Natural killer cell treated with Interleukin-12 subunit alpha and Interleukin-12 subunit beta and Interleukin-15 and Interleukin-18, amount 100 ng/mL, for 72 hours (primary cell): ENCODE data around the gene PCDHGA8. TPM values are rescaled to one million over a fixed set of nuclear protein-coding genes. Genes with fewer than 3 reads are reported as not detected.
"Not testable (repeated sequence)": the region's sequence is repeated elsewhere in the genome, so short reads cannot be mapped to it uniquely, and the experiment has no call there.

Experiments
- ATAC-seq, 2 donors: fragments of 150-1000 bp; cut with Tn5 transposase in 1 of 2; sonication (Bioruptor Pico), chemical (Tn5 transposase) in 1 of 2; 2 replicates each; pipeline ENCODE4 v1.10.0; 2021
- DNase-seq: peaks from one replicate; pipeline ENCODE4 v3.0.0; 2022; ENCODE audit warnings: low spot score
- H3K27ac Mint-ChIP-seq, 2 donors: 1 replicate in 1 of 2; 2 replicates in 1 of 2; pipeline ENCODE4 v1.8.0; 2022; ENCODE audit warnings: mixed read lengths in 2 of 2, mild to moderate bottlenecking in 1 of 2, moderate library complexity in 1 of 2
- H3K27me3 Mint-ChIP-seq, 2 donors: 1 replicate in 1 of 2; 2 replicates in 1 of 2; pipeline ENCODE4 v1.8.0; 2022; ENCODE audit warnings: mixed read lengths in 2 of 2
- H3K36me3 Mint-ChIP-seq: one replicate; pipeline ENCODE4 v1.8.0; 2022; ENCODE audit warnings: mixed read lengths
- H3K4me1 Mint-ChIP-seq, 2 donors: 1 replicate in 1 of 2; 2 replicates in 1 of 2; pipeline ENCODE4 v1.8.0; 2022; ENCODE audit warnings: low read depth in 2 of 2, mixed read lengths in 2 of 2, mild to moderate bottlenecking in 1 of 2
- H3K4me3 Mint-ChIP-seq: one replicate; pipeline ENCODE4 v1.8.0; 2022; ENCODE audit warnings: mixed read lengths
- H3K9me3 Mint-ChIP-seq: 2 replicates; pipeline ENCODE4 v1.8.0; 2022; ENCODE audit warnings: mixed read lengths
- total RNA-seq, 2 donors: library from RNA; stranded (reverse); gene quantifications; one replicate each; pipeline ENCODE4 v1.2.3, GENCODE V29; 2022

The PCDHGA8 gene
- under 1 TPM; 0.19 to 0.20 TPM for total RNA-seq

GRCh38 chr5:141392429-141393198, at the start of gene PCDHGA8:
Gene PCDHGA8, plus strand, starts transcription at chr5:141392633. Its CDS starts 181 bp downstream, at chr5:141392814.
- Mint-ChIP-seq H3K4me1 (peaks cover 0 to 4% of the 10 kb centered on the region in 2 donors), H3K36me3 (peaks cover 24% of the 10 kb centered on the region), H3K27me3 (peaks cover 41 to 70% of the 10 kb centered on the region in 2 donors), H3K4me3 (no peak within 1 kb of the TSS), H3K9me3 (no peaks in the 10 kb centered on the region), H3K27ac (no peak within 1 kb of the TSS)
- DNase-seq = no peak
- ATAC-seq = no peak

GRCh38 chr5:141342773-141343172, 49.7 kb upstream of the PCDHGA8 start:
- Mint-ChIP-seq H3K4me1 (no peaks in the 10 kb centered on the region), H3K36me3 (peaks cover 37% of the 10 kb centered on the region), H3K9me3 (peaks cover 22% of the 10 kb centered on the region), H3K4me3 (no peak overlapping the region), H3K27me3 (peaks cover 48 to 79% of the 10 kb centered on the region in 2 donors), H3K27ac (no peak overlapping the region)
- ATAC-seq (no peak), DNase-seq (no peak)

GRCh38 chr5:141343242-141343952, 49.0 kb upstream of the PCDHGA8 start, which contains the start of gene PCDHGA3:
Gene PCDHGA3, plus strand, starts transcription at chr5:141343829. Its CDS starts 205 bp downstream, at chr5:141344034.
- Mint-ChIP-seq H3K9me3 (peaks cover 17% of the 10 kb centered on the region), H3K36me3 (peaks cover 30% of the 10 kb centered on the region), H3K4me1 (no peaks in the 10 kb centered on the region), H3K27me3 (peaks cover 42 to 79% of the 10 kb centered on the region in 2 donors), H3K27ac (no peak within 1 kb of the TSS), H3K4me3 (peak within 1 kb of the TSS; percentile 47)
- DNase-seq = no peak
- no peak for ATAC-seq

GRCh38 chr5:141343953-141344463, 48.4 kb upstream of the PCDHGA8 start:
- Mint-ChIP-seq H3K4me1 (no peaks in the 10 kb centered on the region), H3K36me3 (peaks cover 27% of the 10 kb centered on the region), H3K27me3 (peaks cover 42 to 79% of the 10 kb centered on the region in 2 donors)

GRCh38 chr5:141345327-141345726, 47.1 kb upstream of the PCDHGA8 start:
- Mint-ChIP-seq H3K4me1 (no peaks in the 10 kb centered on the region), H3K36me3 (peaks cover 26% of the 10 kb centered on the region), H3K4me3 (no peak overlapping the region), H3K27me3 (peaks cover 45 to 82% of the 10 kb centered on the region in 2 donors), H3K27ac (no peak overlapping the region), H3K9me3 (peaks cover 13% of the 10 kb centered on the region)
- no peak for ATAC-seq
- DNase-seq = no peak

More at GRCh38 chr5:141343953-141344463, 48.4 kb upstream of the PCDHGA8 start:
- ATAC-seq = no peak
- no peak overlapping the region for H3K27ac Mint-ChIP-seq
- peaks cover 14% of the 10 kb centered on the region for H3K9me3 Mint-ChIP-seq
- peak overlapping the region; percentile 47 for H3K4me3 Mint-ChIP-seq
- DNase-seq = no peak

- not testable (repeated sequence) for ATAC-seq, H3K4me3 Mint-ChIP-seq, DNase-seq, H3K4me1 Mint-ChIP-seq, H3K27ac Mint-ChIP-seq
- Mint-ChIP-seq H3K9me3 (peaks cover 13% of the 10 kb centered on the region), H3K27me3 (peaks cover 46 to 81% of the 10 kb centered on the region in 2 donors), H3K36me3 (peaks cover 26% of the 10 kb centered on the region)
Observed at GRCh38 chr5:141346017-141346416, 46.4 kb upstream of the PCDHGA8 start.

GRCh38 chr5:141349917-141350619, 42.4 kb upstream of the PCDHGA8 start, which contains the start of gene PCDHGB1:
Gene PCDHGB1, plus strand, starts transcription at chr5:141350099. Its CDS starts 162 bp downstream, at chr5:141350261.
- H3K27ac Mint-ChIP-seq = no peak within 1 kb of the TSS
- peaks cover 12% of the 10 kb centered on the region for H3K9me3 Mint-ChIP-seq
- no peak for ATAC-seq
- H3K4me3 Mint-ChIP-seq = peak within 1 kb of the TSS; percentile 25
- peaks cover 39 to 70% of the 10 kb centered on the region in 2 donors for H3K27me3 Mint-ChIP-seq
- no peak for DNase-seq
- H3K4me1 Mint-ChIP-seq = no peaks in the 10 kb centered on the region
- peaks cover 27% of the 10 kb centered on the region for H3K36me3 Mint-ChIP-seq

GRCh38 chr5:141351591-141351990, 40.8 kb upstream of the PCDHGA8 start:
- no peak overlapping the region for H3K27ac Mint-ChIP-seq
- peaks cover 25% of the 10 kb centered on the region for H3K36me3 Mint-ChIP-seq
- no peak for DNase-seq
- no peak for ATAC-seq
- no peaks in the 10 kb centered on the region for H3K4me1 Mint-ChIP-seq
- no peak overlapping the region for H3K4me3 Mint-ChIP-seq
- peaks cover 7% of the 10 kb centered on the region for H3K9me3 Mint-ChIP-seq
- H3K27me3 Mint-ChIP-seq = peaks cover 43 to 70% of the 10 kb centered on the region in 2 donors

GRCh38 chr5:141354900-141355469, 37.4 kb upstream of the PCDHGA8 start, which contains the start of gene PCDHGA4:
Gene PCDHGA4, plus strand, starts transcription at chr5:141355021. Its CDS starts 87 bp downstream, at chr5:141355108.
- DNase-seq (no peak), ATAC-seq (no peak)
- peaks cover 27% of the 10 kb centered on the region for H3K36me3 Mint-ChIP-seq
- H3K9me3 Mint-ChIP-seq = peaks cover 10% of the 10 kb centered on the region
- H3K27ac Mint-ChIP-seq = no peak within 1 kb of the TSS
- no peak within 1 kb of the TSS for H3K4me3 Mint-ChIP-seq
- H3K4me1 Mint-ChIP-seq = peaks cover 3 to 4% of the 10 kb centered on the region in 2 donors
- peaks cover 40 to 61% of the 10 kb centered on the region in 2 donors for H3K27me3 Mint-ChIP-seq

GRCh38 chr5:141355641-141356040, 36.8 kb upstream of the PCDHGA8 start:
- ATAC-seq = no peak
- Mint-ChIP-seq H3K4me1 (peaks cover 3 to 5% of the 10 kb centered on the region in 2 donors), H3K4me3 (no peak overlapping the region), H3K27ac (no peak overlapping the region), H3K9me3 (peaks cover 8% of the 10 kb centered on the region), H3K27me3 (peaks cover 40 to 61% of the 10 kb centered on the region in 2 donors), H3K36me3 (peaks cover 26% of the 10 kb centered on the region)
- no peak for DNase-seq

- H3K4me1 Mint-ChIP-seq = peaks cover 3 to 5% of the 10 kb centered on the region in 2 donors
- DNase-seq = no peak
- no peak overlapping the region for H3K4me3 Mint-ChIP-seq
- peaks cover 31% of the 10 kb centered on the region for H3K36me3 Mint-ChIP-seq
- H3K27ac Mint-ChIP-seq = no peak overlapping the region
- peaks cover 41 to 66% of the 10 kb centered on the region in 2 donors for H3K27me3 Mint-ChIP-seq
- ATAC-seq = no peak
- peaks cover 12% of the 10 kb centered on the region for H3K9me3 Mint-ChIP-seq
Observed at GRCh38 chr5:141356133-141356532, 36.3 kb upstream of the PCDHGA8 start.

GRCh38 chr5:141356950-141357349, 35.5 kb upstream of the PCDHGA8 start:
- no peak for DNase-seq
- Mint-ChIP-seq H3K27ac (no peak overlapping the region), H3K9me3 (peaks cover 12% of the 10 kb centered on the region), H3K4me3 (no peak overlapping the region), H3K27me3 (peaks cover 44 to 72% of the 10 kb centered on the region in 2 donors), H3K4me1 (peaks cover 3 to 5% of the 10 kb centered on the region in 2 donors), H3K36me3 (peaks cover 33% of the 10 kb centered on the region)
- peak in 1 of 2 donors; percentile 38 for ATAC-seq
